GM21423 (cell line): ENCODE measurements around the gene ANKUB1.

Source experiments
- ATAC-seq: cut with Tn5 transposase; IDR thresholded peaks from one replicate; pipeline ENCODE4 v1.9.1; 2021; ENCODE audit warnings: mild to moderate bottlenecking, moderate library complexity; ENCODE audit not compliant: unreplicated experiment

ANKUB1 gene

GRCh38 chr3:149810846-149811245, 18.5 kb upstream of the ANKUB1 start:
- ATAC-seq, result no peak

GRCh38 chr3:149809699-149810098, 17.3 kb upstream of the ANKUB1 start:
- no peak for ATAC-seq

- no peak for ATAC-seq
Measured at GRCh38 chr3:149808209-149808829, 16.0 kb upstream of the ANKUB1 start.

- ATAC-seq, result no peak
Measured at GRCh38 chr3:149806171-149806778, 13.9 kb upstream of the ANKUB1 start.

GRCh38 chr3:149801639-149802038, 9.3 kb upstream of the ANKUB1 start:
- no peak for ATAC-seq

- ATAC-seq, result no peak
Measured at GRCh38 chr3:149801195-149801594, 8.8 kb upstream of the ANKUB1 start.

GRCh38 chr3:149800693-149801092, 8.3 kb upstream of the ANKUB1 start:
- ATAC-seq, result no peak

- ATAC-seq, result no peak
Measured at GRCh38 chr3:149796026-149796425, 3.7 kb upstream of the ANKUB1 start.

GRCh38 chr3:149790698-149791097, 1.7 kb downstream of the ANKUB1 start:
- no peak for ATAC-seq

GRCh38 chr3:149790268-149790667, 2.1 kb downstream of the ANKUB1 start:
- ATAC-seq, result no peak

GRCh38 chr3:149784064-149784704, 8.2 kb downstream of the ANKUB1 start:
- no peak for ATAC-seq

- ATAC-seq, result no peak
Measured at GRCh38 chr3:149783576-149783975, 8.8 kb downstream of the ANKUB1 start.

GRCh38 chr3:149781741-149782140, 10.6 kb downstream of the ANKUB1 start:
- ATAC-seq, result no peak

GRCh38 chr3:149781211-149781610, 11.1 kb downstream of the ANKUB1 start:
- no peak for ATAC-seq

GRCh38 chr3:149777414-149778214, 14.7 kb downstream of the ANKUB1 start:
- no peak for ATAC-seq

GRCh38 chr3:149776170-149776569, 16.2 kb downstream of the ANKUB1 start:
- ATAC-seq, result no peak

GRCh38 chr3:149772861-149773260, 19.5 kb downstream of the ANKUB1 start:
- ATAC-seq, result no peak

- ATAC-seq, result no peak
Measured at GRCh38 chr3:149771652-149772271, 20.6 kb downstream of the ANKUB1 start.

GRCh38 chr3:149770246-149770645, 22.1 kb downstream of the ANKUB1 start:
- no peak for ATAC-seq

GRCh38 chr3:149768704-149769103, 23.6 kb downstream of the ANKUB1 start:
- no peak for ATAC-seq

GRCh38 chr3:149767720-149768119, 24.6 kb downstream of the ANKUB1 start:
- ATAC-seq, result no peak
